Kidney (tissue), 14 donors: ENCODE measurements around the gene NKD2. TPM values are rescaled to one million over a fixed set of nuclear protein-coding genes. Genes with fewer than 3 reads are reported as not detected.
"Not testable (repeated sequence)": the region's sequence is repeated elsewhere in the genome, so short reads cannot be mapped to it uniquely, and the experiment has no call there.

ENCODE experiments used
- DNase-seq, 5 donors: peaks; one replicate each; pipeline ENCODE4 v3.0.0-alpha.2; 2013 to 2020
- FAIRE-seq: peaks from 2 replicates; lab custom pipeline; 2012; peaks lifted over from hg19 to GRCh38; lab: Jason Lieb, UNC
- H3K27ac ChIP-seq, 2 donors: one replicate each; pipeline ENCODE4 v1.7.0; 2013; ENCODE audit warnings: low read depth in 2 of 2, low read length in 2 of 2, inconsistent platforms in 1 of 2
- H3K27me3 ChIP-seq: one replicate; pipeline ENCODE4 v1.7.1; 2013; ENCODE audit warnings: low read length, inconsistent platforms; ENCODE audit not compliant: control insufficient read depth, insufficient read depth
- H3K36me3 ChIP-seq, 3 donors: one replicate each; pipeline versions ENCODE4 v1.7.0 to v1.7.1; 2013; ENCODE audit warnings: low read length in 3 of 3, control low read depth in 1 of 3, inconsistent platforms in 1 of 3; ENCODE audit not compliant: insufficient read depth in 3 of 3, control insufficient read depth in 2 of 3
- H3K4me1 ChIP-seq, 3 donors: one replicate each; pipeline versions ENCODE4 v1.7.0 to v1.7.1; 2013; ENCODE audit warnings: low read length in 3 of 3, inconsistent platforms in 1 of 3, low read depth in 1 of 3; ENCODE audit not compliant: control insufficient read depth in 2 of 3, insufficient read depth in 2 of 3
- H3K4me3 ChIP-seq, 3 donors: one replicate each; pipeline versions ENCODE4 v1.7.0 to v1.8.1; 2013; ENCODE audit warnings: low read length in 3 of 3, control low read depth in 1 of 3, inconsistent platforms in 1 of 3
- H3K9ac ChIP-seq, 3 donors: one replicate each; pipeline versions ENCODE4 v1.7.0 to v1.7.1; 2013; ENCODE audit warnings: low read length in 3 of 3, control low read depth in 1 of 3, inconsistent platforms in 1 of 3
- H3K9me3 ChIP-seq, 3 donors: one replicate each; pipeline versions ENCODE4 v1.7.0 to v1.7.1; 2013; ENCODE audit warnings: low read length in 3 of 3, control low read depth in 1 of 3, inconsistent platforms in 1 of 3; ENCODE audit not compliant: control insufficient read depth in 2 of 3, insufficient read depth in 1 of 3
- CTCF ChIP-seq: IDR thresholded peaks from 3 replicates; pipeline ENCODE4 v1.5.1; 2012; ENCODE audit warnings: mild to moderate bottlenecking, moderate library complexity, borderline replicate concordance; ENCODE audit not compliant: insufficient read depth; ENCODE audit errors: extremely low read depth
- intact Hi-C: fragments of 100-400 bp; cut with DNase I; formaldehyde crosslinking; loops from one replicate; pipeline ENCODE4 v1.11.1; 2022
- polyA plus RNA-seq: library from polyadenylated mRNA; stranded (reverse); fragments of 350-450 nt; fragmentation: Illumina TruSeq; extraction: RNeasy Lipid Tissue Mini Kit (QIAGEN cat#74804); gene quantifications from one replicate; pipeline ENCODE4 v1.2.3, GENCODE V29; 2014; ENCODE audit warnings: low read depth, low replicate concordance; ENCODE audit not compliant: insufficient read depth
- total RNA-seq: library from RNA; stranded (reverse); fragmentation: NEBNext Ultra II Directional; extraction: Animal tissue kit (Norgen Biotek cat#: 25700); gene quantifications from one replicate; pipeline ENCODE4 v1.2.1, GENCODE V29; 2021
- donor health status: control.
- donor health status: control.
- donor health status: control.
- donor health status: control.
- donor health status: control.
- donor health status: DM: yes; HTN: yes; CAD: no.
- donor health status: Normal renal cell carcinoma (clear cell type).

The NKD2 gene
- total and polyA plus RNA-seq, 2 donors from 2014 or later: 7.9 to 14.1 TPM

GRCh38 chr5:1079961-1080360 lies 71.4 kb downstream of the NKD2 start:
- no peak for TF ChIP-seq CTCF
- no peak overlapping the region for H3K9ac ChIP-seq
- no peak for FAIRE-seq
- H3K36me3 ChIP-seq: peaks cover 0 to 50% (median 10%) of the 10 kb centered on the region in 3 donors
- intact Hi-C loops: no loop called here
- DNase-seq: no peak
- no peak overlapping the region for H3K27ac ChIP-seq
- no peaks in the 10 kb centered on the region for H3K4me1 ChIP-seq
- no peaks in the 10 kb centered on the region for H3K9me3 ChIP-seq
- H3K4me3 ChIP-seq: no peak overlapping the region
- no peaks in the 10 kb centered on the region for H3K27me3 ChIP-seq

GRCh38 chr5:1080432-1080831 lies 71.8 kb downstream of the NKD2 start:
- DNase-seq: peak in 2 of 5 donors; percentile 51 to 83
- Histone ChIP-seq H3K27me3 (no peaks in the 10 kb centered on the region), H3K4me3 (no peak overlapping the region), H3K36me3 (peaks cover 0 to 49% (median 10%) of the 10 kb centered on the region in 3 donors), H3K9ac (no peak overlapping the region), H3K4me1 (no peaks in the 10 kb centered on the region), H3K27ac (no peak overlapping the region), H3K9me3 (no peaks in the 10 kb centered on the region)
- FAIRE-seq: no peak
- intact Hi-C loops: no loop called here
- TF ChIP-seq CTCF: no peak

- Histone ChIP-seq H3K36me3 (peaks cover 0 to 48% (median 12%) of the 10 kb centered on the region in 3 donors), H3K4me1 (no peaks in the 10 kb centered on the region), H3K4me3 (no peak overlapping the region), H3K9ac (no peak overlapping the region), H3K27ac (no peak overlapping the region), H3K27me3 (no peaks in the 10 kb centered on the region), H3K9me3 (no peaks in the 10 kb centered on the region)
- intact Hi-C loops: no loop called here
- no peak for FAIRE-seq
- no peak for DNase-seq
- no peak for TF ChIP-seq CTCF
Measured at GRCh38 chr5:1081519-1081918, 72.9 kb downstream of the NKD2 start.

GRCh38 chr5:1083026-1083425 lies 74.4 kb downstream of the NKD2 start:
- DNase-seq, H3K27ac ChIP-seq, H3K4me1 ChIP-seq, FAIRE-seq, H3K9me3 ChIP-seq, H3K9ac ChIP-seq, intact Hi-C loops, H3K4me3 ChIP-seq, H3K27me3 ChIP-seq: not testable (repeated sequence)
- H3K36me3 ChIP-seq: peaks cover 0 to 42% (median 18%) of the 10 kb centered on the region in 3 donors
